Stimulated activated CD8-positive, alpha-beta memory T cell treated with anti-CD3 and anti-CD28 coated beads, Interleukin-7, amount 100 ng/mL, for 48 hours (primary cell): ENCODE data around the gene ETFDH.
"Not testable (repeated sequence)": the region's sequence is repeated elsewhere in the genome, so short reads cannot be mapped to it uniquely, and the experiment has no call there.

Experiments
- DNase-seq, 2 donors: peaks; one replicate each; pipeline ENCODE4 v3.0.0-alpha.2; 2020; ENCODE audit warnings: low read depth in 1 of 2; ENCODE audit errors: extremely low read depth in 1 of 2

The ETFDH gene

DNA sequence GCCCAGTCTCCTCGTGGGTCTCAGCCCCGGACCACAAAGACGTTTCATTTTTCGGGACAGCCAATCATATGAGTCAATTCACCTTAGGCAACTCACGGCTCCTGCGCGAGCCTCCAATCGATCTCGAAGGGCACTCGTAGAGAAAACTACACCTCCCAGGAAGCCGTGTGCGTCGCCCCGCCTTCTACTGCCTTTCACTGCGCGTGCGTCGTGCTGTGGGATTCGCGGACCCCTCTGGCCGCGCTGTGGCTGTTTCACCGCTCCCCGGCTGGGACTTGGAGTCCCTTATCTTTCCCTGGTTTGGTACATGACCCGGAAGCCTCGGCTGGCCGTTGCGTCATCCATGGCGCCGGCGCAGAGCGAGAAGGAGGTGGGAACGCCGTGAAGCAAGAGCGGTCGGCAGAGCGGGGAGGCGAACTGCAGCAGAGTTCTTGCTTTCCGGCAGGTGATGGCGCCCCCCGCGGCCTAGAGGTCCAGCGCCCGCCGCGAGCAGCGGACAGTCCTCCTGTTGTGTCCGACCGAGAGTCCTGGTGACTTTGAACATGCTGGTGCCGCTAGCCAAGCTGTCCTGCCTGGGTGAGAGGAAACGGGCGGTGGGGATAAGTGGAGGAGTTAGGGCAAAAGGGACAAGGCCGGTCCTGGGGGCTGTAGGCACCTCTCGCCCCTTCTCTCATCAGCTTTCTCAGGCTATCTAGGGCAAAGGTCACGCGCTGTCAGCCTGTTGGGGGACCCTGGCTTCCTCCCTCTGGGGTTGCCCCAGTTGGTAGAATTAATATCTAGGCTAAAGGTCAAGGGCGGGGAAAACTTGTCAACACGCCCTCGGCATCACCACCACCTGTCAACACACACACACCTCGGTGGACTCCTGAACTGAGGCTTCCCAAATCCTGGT is at the start of gene ETFDH:
ETFDH (plus strand) TSS at position 382 of the 892 bp plus-strand sequence; CDS start at position 543, 161 bp downstream.
- peak; percentile 97 to 98 for DNase-seq

DNA sequence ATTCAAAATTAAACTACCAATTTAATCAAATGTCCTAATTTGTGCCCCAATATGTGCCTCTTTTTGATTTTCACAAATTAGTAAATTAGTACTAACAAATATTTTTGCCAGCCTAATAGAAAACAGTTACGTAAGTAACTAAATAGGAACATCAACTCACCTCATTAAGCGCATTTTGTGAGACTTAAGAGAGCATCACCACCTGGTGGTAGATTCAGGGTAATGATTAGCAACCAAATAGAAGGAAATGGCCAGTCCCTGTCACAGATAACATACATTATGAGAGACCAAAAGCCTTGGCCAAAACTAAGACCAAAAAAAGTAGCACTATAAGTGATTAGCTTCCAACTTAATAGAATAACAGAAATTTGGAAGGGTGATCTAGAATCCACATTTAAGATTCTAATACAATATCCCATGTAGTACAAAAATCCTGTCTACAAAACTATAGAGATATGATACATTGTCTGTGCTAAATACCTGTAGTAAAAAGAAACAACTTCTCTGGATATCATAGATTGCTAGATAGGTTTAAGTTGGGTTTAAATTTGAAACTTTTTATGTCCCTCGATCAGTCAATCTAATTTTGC is 47.1 kb upstream of the ETFDH start:
- DNase-seq: no peak

DNA sequence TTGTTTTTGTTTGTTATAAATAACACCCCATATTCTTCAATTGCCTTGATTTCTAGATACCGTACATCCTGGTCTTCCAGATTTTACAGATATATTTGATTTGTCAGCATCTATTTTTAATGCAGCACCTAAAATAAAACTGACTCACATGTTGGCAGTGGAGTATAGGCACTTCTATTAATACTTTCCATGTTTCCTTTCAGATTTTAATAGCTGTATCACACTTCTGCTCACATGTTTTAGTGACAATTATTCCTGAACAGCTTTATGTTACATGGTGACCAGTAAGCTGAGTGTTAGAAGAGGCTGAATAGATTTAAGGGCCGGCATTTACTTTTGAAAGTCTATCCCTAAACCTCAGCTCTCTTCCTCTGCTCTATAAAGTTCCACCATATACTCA is 46.6 kb upstream of the ETFDH start:
- DNase-seq: no peak

DNA sequence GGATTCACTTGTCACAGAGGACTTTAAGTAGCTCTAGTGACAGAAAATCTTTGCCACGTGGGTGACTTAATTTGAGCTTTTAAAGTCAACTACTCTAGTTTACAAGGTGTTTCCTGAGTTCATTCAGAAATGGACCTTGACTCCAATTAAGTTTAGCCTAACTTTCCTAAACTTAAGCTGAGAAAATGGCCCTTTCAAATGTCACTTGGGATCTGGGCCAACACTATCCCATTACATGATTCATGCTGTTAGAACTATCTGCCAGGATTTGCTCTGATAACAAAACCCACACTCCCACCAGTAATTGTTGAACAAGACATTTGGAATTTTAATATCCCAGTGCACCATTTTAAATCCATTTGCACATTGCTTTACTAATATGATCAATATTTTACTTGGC is 41.2 kb upstream of the ETFDH start:
- DNase-seq: no peak

DNA sequence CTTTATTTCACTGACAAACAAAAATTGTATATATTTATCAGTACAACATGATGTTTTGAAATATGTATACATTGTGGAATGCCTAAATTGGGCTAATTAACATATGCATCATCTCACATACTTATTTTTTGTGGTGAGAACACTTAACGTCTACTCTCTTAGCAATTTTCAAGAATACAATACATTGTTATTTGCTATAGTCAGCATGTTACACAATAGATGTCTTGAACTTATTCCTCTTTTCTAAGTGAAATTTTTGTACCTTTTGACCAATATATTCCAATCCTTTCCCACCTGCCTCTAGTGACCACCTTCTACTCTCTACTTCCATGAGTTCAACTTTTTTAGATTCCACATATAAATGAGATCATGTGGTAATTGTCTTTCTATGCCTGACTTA is 35.5 kb upstream of the ETFDH start:
- DNase-seq: no peak

DNA sequence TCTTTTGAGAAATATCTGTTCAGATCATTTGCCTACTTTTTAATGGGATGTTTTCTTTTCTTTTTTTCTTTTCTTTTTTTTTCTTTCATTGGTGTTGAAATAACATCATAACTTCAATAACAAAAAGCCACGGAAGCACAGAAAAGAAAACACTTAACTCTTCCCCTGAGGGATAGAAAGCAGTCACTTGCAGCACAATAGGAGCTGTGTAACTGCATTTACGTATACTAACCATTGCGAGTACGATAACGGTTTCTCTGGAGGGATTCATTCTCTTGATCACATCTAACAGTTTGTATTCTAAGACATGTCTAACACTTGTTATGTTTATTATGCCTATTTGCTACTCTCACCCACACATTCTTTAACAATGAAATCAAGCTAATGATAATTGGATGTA is 27.7 kb upstream of the ETFDH start:
- no peak for DNase-seq

DNA sequence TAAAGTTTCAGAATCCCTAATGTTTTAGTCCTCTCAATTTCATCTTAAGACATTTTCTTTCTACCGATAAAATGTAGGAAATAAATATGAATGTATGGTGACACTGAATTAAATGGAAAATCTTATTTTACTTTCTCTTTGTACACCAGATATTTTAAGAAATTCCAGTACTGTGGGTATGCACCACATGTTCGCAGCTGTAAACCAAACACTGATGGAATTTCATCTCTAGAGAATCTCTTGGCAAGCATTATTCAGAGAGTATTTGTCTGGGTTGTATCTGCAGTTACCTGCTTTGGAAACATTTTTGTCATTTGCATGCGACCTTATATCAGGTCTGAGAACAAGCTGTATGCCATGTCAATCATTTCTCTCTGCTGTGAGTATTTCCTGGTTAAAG is 27.3 kb upstream of the ETFDH start:
- no peak for DNase-seq

DNA sequence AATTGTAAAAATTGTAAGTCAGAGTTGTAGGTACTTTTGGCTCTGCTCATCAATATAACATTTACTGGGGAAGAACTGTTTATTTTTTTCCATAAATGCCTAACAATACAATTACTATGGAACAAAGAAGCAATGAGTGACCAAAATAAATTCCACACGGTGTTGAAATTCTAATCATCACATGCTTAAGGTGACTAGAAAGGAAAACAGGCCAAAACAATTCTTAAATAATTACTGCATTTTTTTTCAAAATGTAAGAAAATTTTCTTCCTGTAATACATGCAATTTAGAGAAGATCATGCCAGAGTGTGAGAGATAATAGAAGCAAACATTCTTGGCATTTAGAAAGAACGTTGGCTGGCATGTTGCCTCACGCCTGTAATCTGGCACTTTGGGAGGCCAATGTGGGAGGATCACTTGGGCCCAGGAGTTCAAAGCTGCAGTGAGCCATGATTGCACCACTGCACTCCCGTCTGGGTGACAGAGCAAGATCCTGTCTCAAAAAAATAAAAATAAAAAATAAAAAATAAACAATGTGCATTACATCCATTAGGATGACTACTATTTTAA is 22.9 kb upstream of the ETFDH start:
- DNase-seq: no peak

DNA sequence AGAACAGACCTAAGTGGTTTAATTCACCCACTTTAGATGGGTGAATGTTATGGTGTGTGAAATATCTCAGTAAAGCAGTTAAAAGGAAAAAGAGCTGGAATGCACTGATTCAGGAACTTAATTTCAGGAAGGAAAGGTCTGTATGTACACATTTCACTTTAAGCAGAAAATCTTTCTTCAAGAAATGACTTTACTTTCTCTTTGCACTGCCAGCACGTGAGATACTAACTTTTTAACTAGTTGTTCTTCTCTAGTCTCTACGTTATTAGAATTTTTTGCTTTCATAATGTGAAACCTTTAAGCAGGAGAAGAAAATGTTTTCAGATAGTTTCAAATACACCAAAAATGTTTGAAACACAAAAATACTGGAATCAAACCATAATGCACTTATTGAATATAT is 19.2 kb upstream of the ETFDH start:
- DNase-seq: no peak

DNA sequence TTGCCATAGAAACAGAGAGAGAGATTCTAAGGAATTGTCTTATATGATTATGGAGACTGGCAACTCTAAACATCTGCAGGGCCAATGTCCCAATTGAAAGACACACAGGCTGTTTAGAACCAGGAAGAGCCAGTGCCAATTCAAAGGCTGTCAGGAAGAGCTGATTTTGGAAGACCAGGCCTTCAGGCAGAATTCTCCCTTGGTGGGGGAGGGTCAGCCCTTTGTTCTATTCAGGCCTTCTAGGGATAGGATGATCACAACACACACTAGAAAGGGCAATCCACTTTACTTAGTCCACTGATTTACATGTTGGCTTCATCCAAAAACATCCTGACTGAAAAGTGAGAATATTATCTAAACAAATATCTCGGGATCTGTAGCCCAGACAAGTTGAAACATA is 15.7 kb upstream of the ETFDH start:
- no peak for DNase-seq

DNA sequence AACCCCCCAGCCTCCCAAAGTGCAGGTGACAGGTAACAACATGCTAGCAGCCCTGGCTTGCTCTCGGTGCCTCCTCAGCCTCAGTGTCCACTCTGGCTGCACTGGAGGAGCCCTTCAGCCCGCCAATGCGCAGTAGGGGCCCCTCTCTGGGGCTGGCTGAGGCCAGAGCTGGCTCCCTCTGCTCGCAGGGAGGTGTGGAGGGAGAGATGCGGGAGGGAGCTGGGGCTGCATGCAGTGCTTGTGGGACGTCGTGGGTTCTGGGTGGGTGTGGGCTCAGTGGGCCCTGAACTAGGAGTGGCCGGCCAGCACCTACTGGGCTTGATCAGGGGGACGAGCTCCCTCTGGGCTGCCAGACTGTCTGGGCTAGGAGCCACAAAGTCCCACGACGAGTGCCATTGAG is 14.8 kb upstream of the ETFDH start:
- no peak for DNase-seq

DNA sequence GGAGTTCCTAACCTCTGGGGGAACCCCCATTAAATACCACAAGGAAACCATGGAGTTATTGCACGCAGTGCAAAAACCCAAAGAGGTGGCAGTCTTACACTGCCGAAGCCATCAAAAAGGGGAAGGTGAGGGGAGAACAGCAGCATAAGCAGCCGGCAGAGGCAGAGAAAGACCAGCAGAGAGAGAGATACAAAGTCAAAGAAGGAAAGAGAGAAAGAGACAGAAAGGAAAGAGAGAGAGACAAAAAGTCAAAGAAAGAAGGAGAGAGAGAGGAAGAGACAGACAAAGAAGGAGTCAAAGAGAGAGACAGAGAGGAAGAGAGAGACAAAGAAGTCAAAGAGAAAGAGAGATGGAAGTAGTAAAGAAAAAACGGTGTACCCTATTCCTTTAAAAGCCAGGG is 8.8 kb upstream of the ETFDH start:
- not testable (repeated sequence) for DNase-seq

DNA sequence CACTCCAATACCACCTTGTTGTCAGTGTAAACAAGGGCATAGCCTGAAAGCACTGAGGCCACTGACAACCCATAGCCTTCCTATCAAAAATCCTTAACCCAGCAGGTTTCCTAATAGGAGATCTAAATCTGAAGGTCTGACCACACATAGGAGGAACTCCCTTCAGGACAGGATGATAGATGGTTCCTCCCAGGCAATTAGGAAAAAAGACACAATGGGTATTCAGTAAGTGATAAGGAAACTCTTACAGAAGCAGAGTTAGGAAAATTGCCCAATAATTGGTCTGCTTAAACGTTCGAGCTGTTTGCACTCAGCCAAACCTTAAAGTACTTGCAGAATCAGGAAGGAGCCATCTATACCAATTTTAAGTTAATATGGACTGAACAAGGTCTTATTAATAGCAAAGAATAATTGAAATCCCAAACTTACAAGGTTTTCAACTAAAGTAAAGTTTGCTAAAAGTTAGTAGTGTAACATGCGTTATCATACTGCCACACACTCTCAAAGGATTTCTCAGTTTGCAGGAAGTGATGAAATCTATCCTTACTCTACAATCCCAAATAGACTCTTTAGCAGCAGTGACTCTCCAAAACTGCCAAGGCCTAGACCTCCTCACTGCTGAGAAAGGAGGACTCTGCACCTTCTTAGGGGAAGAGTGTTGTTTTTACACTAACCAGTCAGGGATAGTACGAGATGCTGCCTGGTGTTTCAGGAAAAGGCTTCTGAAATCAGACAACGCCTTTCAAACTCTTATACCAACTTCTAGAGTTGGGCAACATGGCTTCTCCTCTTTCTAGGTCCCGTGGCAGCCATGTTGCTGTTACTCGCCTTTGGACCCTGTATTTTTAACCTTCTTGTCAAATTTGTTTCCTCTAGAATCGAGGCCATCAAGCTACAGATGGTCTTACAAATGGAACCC is 8.1 kb upstream of the ETFDH start:
- DNase-seq: not testable (repeated sequence)

DNA sequence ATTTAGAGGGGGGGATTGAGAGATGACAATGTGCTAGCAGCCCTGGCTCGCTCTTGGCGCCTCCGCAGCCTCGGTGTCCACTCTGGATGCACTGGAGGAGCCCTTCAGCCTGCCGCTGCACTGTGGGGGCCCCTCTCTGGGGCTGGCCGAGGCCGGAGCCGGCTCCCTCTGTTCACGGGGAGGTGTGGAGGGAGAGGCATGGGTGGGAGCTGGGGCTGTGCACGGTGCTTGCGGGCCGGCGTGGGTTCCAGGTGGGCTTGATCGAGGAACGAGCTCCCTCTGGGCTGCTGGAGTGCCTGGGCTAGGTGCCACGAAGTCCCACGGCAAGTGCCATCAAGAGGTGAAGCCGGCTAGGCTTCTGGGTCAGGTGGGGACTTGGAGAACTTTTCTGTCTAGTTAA is 7.3 kb upstream of the ETFDH start:
- no peak for DNase-seq

DNA sequence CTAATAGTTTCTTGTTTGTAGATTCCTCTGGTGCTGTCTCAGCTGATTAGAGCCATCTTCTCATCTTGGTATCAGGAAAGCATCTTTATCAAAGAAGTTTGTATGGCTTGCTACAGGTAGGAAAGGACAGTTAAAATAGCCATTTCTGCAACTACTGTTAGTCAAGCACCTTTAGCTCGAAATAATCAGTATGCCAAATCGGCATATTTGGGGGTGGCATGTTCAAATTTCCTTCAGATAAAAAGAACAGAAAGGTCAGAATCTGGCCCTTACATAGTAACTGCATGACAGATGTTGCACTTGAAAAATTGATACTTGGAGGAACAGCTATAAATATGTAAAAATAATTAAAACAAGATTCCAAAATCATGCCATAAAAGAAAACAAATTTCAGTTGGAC is 5.2 kb upstream of the ETFDH start:
- no peak for DNase-seq

DNA sequence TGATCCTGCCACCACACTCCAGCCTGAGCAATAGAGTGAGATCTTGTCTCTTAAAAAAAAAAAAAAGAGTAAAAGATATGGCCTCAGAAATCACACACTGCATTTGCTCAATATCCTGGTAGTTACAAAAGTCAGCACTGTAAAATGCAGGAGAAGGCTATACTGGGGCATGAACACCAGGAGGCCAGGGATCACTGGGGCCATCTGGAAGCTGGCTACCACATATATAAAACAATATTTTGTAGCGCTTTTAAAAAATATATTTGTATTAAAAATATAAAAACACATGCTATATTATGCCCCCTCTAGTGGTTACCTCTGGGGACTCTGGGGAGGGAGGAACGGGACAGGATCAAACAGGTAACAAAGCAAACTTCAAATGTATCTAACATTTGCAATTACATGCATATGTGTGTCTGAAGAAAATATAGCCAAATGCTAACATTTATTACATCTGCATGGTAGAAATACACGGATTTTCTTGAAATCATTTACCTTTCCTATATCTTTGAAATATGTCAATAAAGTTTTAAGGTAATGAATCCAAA is 4.4 kb upstream of the ETFDH start:
- no peak for DNase-seq

DNA sequence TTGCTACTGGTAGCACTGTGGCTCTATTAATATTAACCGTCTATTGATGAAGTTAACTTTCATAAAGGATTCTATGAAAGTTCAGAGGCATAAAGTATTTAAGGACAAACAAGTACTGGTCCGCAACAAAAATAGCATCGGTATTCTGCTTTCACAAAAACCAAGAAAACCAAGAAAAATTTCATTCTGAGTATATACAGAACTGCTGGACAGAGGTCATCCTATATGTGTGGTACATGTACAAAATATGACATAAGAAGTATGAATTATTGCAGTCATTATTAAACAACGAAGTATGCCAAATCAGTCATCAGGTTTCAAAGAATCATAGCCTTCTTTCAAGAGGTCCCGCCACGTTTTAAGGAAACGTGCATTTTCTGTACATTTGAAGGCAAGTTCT is 2.8 kb upstream of the ETFDH start:
- DNase-seq: no peak

DNA sequence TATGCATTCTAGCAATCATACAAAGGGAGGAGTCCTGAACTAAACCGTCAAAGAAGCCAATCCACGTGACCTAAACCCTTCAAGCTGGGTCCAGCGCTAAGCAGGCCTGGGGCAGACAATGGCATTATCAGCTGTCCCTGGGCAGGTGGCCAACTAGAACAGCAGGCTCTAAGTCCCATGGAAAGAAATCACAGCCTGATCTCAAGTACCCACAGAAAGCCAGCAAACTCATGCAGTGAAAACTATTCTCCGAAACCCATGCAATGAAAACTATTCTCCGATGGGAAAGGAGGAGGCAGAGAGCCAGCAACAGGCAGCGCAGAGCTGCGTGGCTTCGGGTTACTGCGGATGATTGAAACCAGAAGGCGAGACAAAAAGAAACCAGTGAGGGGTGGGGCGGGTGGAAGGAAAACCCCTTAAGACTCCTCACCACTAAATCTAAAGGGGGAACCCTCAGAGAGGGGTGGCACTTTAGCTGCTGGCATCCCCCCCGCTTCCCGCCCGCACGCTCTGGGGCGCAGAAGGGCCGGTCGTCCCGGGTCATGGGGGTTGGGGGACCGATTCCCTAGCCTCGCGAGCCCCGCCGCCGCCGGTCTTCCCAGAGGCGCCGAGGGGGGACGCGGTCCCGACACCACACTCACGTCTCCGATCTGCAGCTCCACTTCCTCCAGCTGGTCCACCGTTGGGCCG is 976 bp upstream of the ETFDH start:
- peak; percentile 41 to 50 for DNase-seq

DNA sequence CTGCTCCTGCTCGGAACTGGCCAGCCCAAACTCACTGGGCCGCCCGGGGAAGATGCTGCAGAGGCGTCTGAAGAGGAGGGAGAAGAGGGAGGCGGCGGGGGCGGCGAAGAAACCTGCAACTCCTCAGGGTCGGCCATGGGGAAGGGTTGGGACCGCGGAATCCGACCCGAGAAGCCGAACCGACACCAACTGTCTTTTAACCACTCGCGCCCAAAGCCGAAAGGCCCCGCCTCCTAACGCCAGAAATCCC is 506 bp upstream of the ETFDH start, which contains the start of gene C4orf46:
C4orf46 (minus strand) TSS at position 223 of the 250 bp plus-strand sequence; CDS start at position 137, 86 bp downstream.
- no peak for DNase-seq

DNA sequence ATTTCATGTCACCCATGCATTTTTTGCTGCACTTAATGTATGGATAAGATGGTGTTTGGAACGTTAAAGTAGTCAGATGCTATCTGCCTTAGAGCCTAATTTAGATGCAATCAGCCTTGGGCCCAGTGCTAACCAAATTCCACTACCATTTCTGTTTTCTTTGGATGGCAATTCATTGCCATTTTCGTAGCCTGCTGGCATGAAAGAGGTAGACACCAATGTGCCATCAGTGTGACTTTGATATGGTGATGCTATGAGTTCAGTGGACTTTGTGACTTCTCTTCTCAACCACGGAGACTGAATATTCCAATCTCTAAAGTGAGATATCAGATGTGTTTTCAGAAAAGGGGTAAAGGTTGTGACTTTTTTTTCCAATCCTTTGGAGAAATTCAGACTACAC is 1.5 kb downstream of the ETFDH start:
- no peak for DNase-seq
